B cell (primary cell): ENCODE measurements around the gene TFB1M. TPM values are rescaled to one million over a fixed set of nuclear protein-coding genes. Genes with fewer than 3 reads are reported as not detected.

Experiments used
- ATAC-seq: fragments of 200-7000 bp; cut with Tn5 transposase; one replicate; pipeline ENCODE4 v1.10.0; 2021; ENCODE audit warnings: low read depth, mild to moderate bottlenecking, moderate number of reproducible peaks, moderate library complexity
- CTCF ChIA-PET: fragments of 350-600 bp; sonication (Branson Sonifier 250); formaldehyde crosslinking; loops from one replicate; lab custom pipeline; 2021; ENCODE audit warnings: antibody characterized with exemption, inconsistent platforms; lab: Charles Lee
- POLR2A ChIA-PET: fragments of 350-600 bp; sonication (Branson Sonifier 250); formaldehyde crosslinking; loops from one replicate; lab custom pipeline; 2021; ENCODE audit warnings: antibody characterized with exemption; lab: Charles Lee
- DNase-seq: peaks from one replicate; pipeline ENCODE4 v3.0.0; 2013
- H2AFZ ChIP-seq: 2 replicates; pipeline ENCODE4 v1.6.1; 2012; ENCODE audit warnings: mild to moderate bottlenecking, low read depth, low read length; ENCODE audit not compliant: insufficient read depth, poor library complexity, severe bottlenecking
- H3K27ac ChIP-seq, 2 donors: 1 replicate in 1 of 2; 2 replicates in 1 of 2; pipeline ENCODE4 v1.5.1; 2012 to 2013; ENCODE audit warnings: low read length in 2 of 2, mild to moderate bottlenecking in 2 of 2, moderate library complexity in 1 of 2
- H3K27me3 ChIP-seq, 4 experiments: fragments of 200-600 bp in 1 of 4; sonication (generic) in 1 of 4; replicated peaks in 1 of 4; 1 replicate in 2 of 4; 2 replicates in 2 of 4; pipeline versions ENCODE4 v1.6.1 to v1.7.0; 2013 to 2016; ENCODE audit warnings: low read length in 3 of 4, mild to moderate bottlenecking in 2 of 4, mixed read lengths in 1 of 4, moderate library complexity in 1 of 4; ENCODE audit not compliant: insufficient read depth in 4 of 4, control insufficient read depth in 3 of 4; ENCODE audit errors: control extremely low read depth in 1 of 4
- H3K36me3 ChIP-seq, 2 experiments: replicated peaks in 1 of 2; 1 replicate in 1 of 2; 2 replicates in 1 of 2; pipeline versions ENCODE4 v1.6.1 to v1.7.1; 2013; ENCODE audit warnings: low read length in 1 of 2; ENCODE audit not compliant: insufficient read depth in 2 of 2, control insufficient read depth in 1 of 2; ENCODE audit errors: control extremely low read depth in 1 of 2, extremely low read depth in 1 of 2
- H3K4me1 ChIP-seq, 2 donors: fragments of 200-600 bp in 1 of 2; sonication (generic) in 1 of 2; 1 replicate in 1 of 2; 2 replicates in 1 of 2; pipeline versions ENCODE4 v1.5.1 to v1.6.1; 2013 to 2017; ENCODE audit warnings: low read length in 2 of 2; ENCODE audit not compliant: control insufficient read depth in 2 of 2, insufficient read depth in 2 of 2
- H3K4me2 ChIP-seq: replicated peaks from 2 replicates; pipeline ENCODE3; 2012; ENCODE audit warnings: mild to moderate bottlenecking, low read depth, low read length; ENCODE audit not compliant: poor library complexity, severe bottlenecking
- H3K4me3 ChIP-seq, 5 experiments: fragments of 200-600 bp in 1 of 5; sonication (generic) in 1 of 5; 1 replicate in 3 of 5; 2 replicates in 2 of 5; pipeline versions ENCODE4 v1.5.1 to v1.7.0; 2011 to 2016; ENCODE audit warnings: low read length in 4 of 5, mild to moderate bottlenecking in 4 of 5, low read depth in 2 of 5, control low read depth in 1 of 5, moderate library complexity in 1 of 5; ENCODE audit not compliant: insufficient read depth in 1 of 5; ENCODE audit errors: control extremely low read depth in 1 of 5, extremely low read depth in 1 of 5
- H3K79me2 ChIP-seq: fragments of 200-600 bp; sonication (generic); one replicate; pipeline ENCODE4 v1.6.0; 2016; ENCODE audit warnings: low read length; ENCODE audit not compliant: control insufficient read depth, insufficient read depth
- H3K9ac ChIP-seq: fragments of 200-600 bp; sonication (generic); 2 replicates; pipeline ENCODE4 v1.6.1; 2017; ENCODE audit warnings: mild to moderate bottlenecking, low read length, moderate library complexity
- H3K9me3 ChIP-seq, 3 donors: one replicate each; pipeline versions ENCODE4 v1.6.1 to v1.7.1; 2013; ENCODE audit warnings: low read length in 2 of 3; ENCODE audit not compliant: control insufficient read depth in 2 of 3, insufficient read depth in 1 of 3; ENCODE audit errors: control extremely low read depth in 1 of 3
- H4K20me1 ChIP-seq: 2 replicates; pipeline ENCODE4 v1.6.0; 2012; ENCODE audit warnings: mild to moderate bottlenecking, low read length; ENCODE audit not compliant: insufficient read depth, control insufficient read depth, poor library complexity, severe bottlenecking
- H3K27ac Mint-ChIP-seq: one replicate; pipeline ENCODE4 v1.8.0; 2021; ENCODE audit warnings: mixed read lengths
- H3K27me3 Mint-ChIP-seq: one replicate; pipeline ENCODE4 v1.8.0; 2021; ENCODE audit warnings: mixed read lengths
- H3K4me1 Mint-ChIP-seq: one replicate; pipeline ENCODE4 v1.8.0; 2021; ENCODE audit warnings: mixed read lengths
- H3K4me3 Mint-ChIP-seq: one replicate; pipeline ENCODE4 v1.8.0; 2021; ENCODE audit warnings: mixed read lengths
- H3K9me3 Mint-ChIP-seq: one replicate; pipeline ENCODE4 v1.8.0; 2022; ENCODE audit warnings: mixed read lengths; ENCODE audit not compliant: insufficient read depth
- EZH2 ChIP-seq: IDR thresholded peaks from 2 replicates; pipeline ENCODE4 v1.6.1; 2012; ENCODE audit warnings: borderline replicate concordance, low read depth, mild to moderate bottlenecking, moderate library complexity, low read length; ENCODE audit not compliant: insufficient read depth, poor library complexity, severe bottlenecking
- WGBS: methylation state at CpG from one replicate; pipeline ENCODE4 v1.1.5; 2013; ENCODE audit warnings: missing lambda C conversion rate; ENCODE audit not compliant: insufficient coverage; 5-methylcytosine and 5-hydroxymethylcytosine counted together
- intact Hi-C: fragments of 100-400 bp; cut with micrococcal nuclease; formaldehyde crosslinking; loops from one replicate; pipeline ENCODE4 v1.10.0; 2022
- polyA plus RNA-seq: library from polyadenylated mRNA; depleted of rRNA; stranded (reverse); fragments of >200 nt; gene quantifications from 2 replicates; pipeline ENCODE4 v1.2.3, GENCODE V29; 2012
- total RNA-seq, 2 donors: library from RNA; stranded (reverse); fragments of 120-200 nt in 1 of 2; gene quantifications; 1 replicate in 1 of 2; 2 replicates in 1 of 2; pipeline versions ENCODE4 v1.2.3 to v1.2.4, GENCODE V29; 2013 to 2022
- TF ChIP-seq, protein P1 (sequence below): fragments of 200-600 bp; IDR thresholded peaks from one replicate; pipeline ENCODE4 v1.8.0; 2022; ENCODE audit warnings: antibody characterized with exemption, mild to moderate bottlenecking

TFB1M gene
- total and polyA plus RNA-seq, 2 donors (not counting 1 experiment from before 2014, with no cell fraction given), result 18.6 to 49.9 TPM

GRCh38 chr6:155250701-155251381, 63.4 kb downstream of the TFB1M start:
- ATAC-seq, result no peak

More at GRCh38 chr6:155250701-155251381, 63.4 kb downstream of the TFB1M start:
- H3K4me3 Mint-ChIP-seq, result no peak overlapping the region
- no peak overlapping the region for H2AFZ ChIP-seq
- H3K27me3 ChIP-seq, result no peaks in the 10 kb centered on the region
- ChIA-PET CTCF (interaction anchor here (0.7 to 5.9 kb wide), 5 partner anchors 67 to 575 kb away, joined by 3 to 92 read pairs (median 5); no protein-coding TSS in a partner anchor), POLR2A (no interaction called here)
- no peaks in the 10 kb centered on the region for H3K9me3 Mint-ChIP-seq
- H3K4me2 ChIP-seq, result no peak overlapping the region
- DNase-seq, result no peak
- H3K4me3 ChIP-seq, result no peak overlapping the region
- H4K20me1 ChIP-seq, result no peaks in the 10 kb centered on the region
- peaks cover 0 to 27% of the 10 kb centered on the region in 2 experiments for H3K36me3 ChIP-seq
- H3K9ac ChIP-seq, result no peak overlapping the region
- peaks cover 2% of the 10 kb centered on the region for H3K4me1 Mint-ChIP-seq
- H3K27me3 Mint-ChIP-seq, result no peaks in the 10 kb centered on the region
- no peak overlapping the region for H3K27ac Mint-ChIP-seq
- 97% methylated on average over 5 of the region's 10 CpGs for WGBS
- H3K4me1 ChIP-seq, result no peaks in the 10 kb centered on the region
- no peak overlapping the region for H3K27ac ChIP-seq
- intact Hi-C loops, result no loop called here
- TF ChIP-seq, protein P1, sequence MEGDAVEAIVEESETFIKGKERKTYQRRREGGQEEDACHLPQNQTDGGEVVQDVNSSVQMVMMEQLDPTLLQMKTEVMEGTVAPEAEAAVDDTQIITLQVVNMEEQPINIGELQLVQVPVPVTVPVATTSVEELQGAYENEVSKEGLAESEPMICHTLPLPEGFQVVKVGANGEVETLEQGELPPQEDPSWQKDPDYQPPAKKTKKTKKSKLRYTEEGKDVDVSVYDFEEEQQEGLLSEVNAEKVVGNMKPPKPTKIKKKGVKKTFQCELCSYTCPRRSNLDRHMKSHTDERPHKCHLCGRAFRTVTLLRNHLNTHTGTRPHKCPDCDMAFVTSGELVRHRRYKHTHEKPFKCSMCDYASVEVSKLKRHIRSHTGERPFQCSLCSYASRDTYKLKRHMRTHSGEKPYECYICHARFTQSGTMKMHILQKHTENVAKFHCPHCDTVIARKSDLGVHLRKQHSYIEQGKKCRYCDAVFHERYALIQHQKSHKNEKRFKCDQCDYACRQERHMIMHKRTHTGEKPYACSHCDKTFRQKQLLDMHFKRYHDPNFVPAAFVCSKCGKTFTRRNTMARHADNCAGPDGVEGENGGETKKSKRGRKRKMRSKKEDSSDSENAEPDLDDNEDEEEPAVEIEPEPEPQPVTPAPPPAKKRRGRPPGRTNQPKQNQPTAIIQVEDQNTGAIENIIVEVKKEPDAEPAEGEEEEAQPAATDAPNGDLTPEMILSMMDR, result no peak
- no peak for TF ChIP-seq EZH2
- H3K79me2 ChIP-seq, result no peaks in the 10 kb centered on the region
- no peaks in the 10 kb centered on the region for H3K9me3 ChIP-seq
